Umbilical cord (tissue), 2 donors: ENCODE measurements around the gene MSH6. TPM values are rescaled to one million over a fixed set of nuclear protein-coding genes. Genes with fewer than 3 reads are reported as not detected.
"Not testable (repeated sequence)": the region's sequence is repeated elsewhere in the genome, so short reads cannot be mapped to it uniquely, and the experiment has no call there.

Experiments used
- DNase-seq: peaks from one replicate; pipeline ENCODE4 v3.0.0-alpha.2; 2015; ENCODE audit warnings: low spot score
- total RNA-seq: library from RNA; depleted of rRNA; stranded (reverse); fragments of >200 nt; gene quantifications from one replicate; pipeline ENCODE4 v1.2.3, GENCODE V29; 2014; ENCODE audit warnings: low replicate concordance; ENCODE audit not compliant: insufficient read depth

Gene MSH6
- total RNA-seq, 1 donor from 2014 or later: 38.5 TPM

DNA sequence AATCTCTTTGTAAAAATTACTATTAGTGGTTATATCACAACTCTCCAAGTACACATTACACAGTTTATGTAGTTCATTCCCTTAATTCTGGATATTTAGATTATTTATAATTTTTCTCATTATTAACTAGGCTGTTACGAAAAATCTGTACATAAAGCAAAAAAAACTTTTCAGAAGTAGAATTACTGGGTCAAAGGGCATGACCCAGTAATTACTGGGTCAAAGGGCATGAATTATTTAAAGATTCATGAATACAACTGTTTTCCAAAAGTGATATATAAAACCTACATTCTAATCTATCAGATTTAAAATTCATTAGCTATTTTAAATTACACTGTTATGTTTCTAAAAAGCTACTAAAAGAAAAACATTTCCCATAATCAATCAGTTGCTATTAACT is 55.3 kb downstream of the MSH6 start:
- DNase-seq: no peak

DNA sequence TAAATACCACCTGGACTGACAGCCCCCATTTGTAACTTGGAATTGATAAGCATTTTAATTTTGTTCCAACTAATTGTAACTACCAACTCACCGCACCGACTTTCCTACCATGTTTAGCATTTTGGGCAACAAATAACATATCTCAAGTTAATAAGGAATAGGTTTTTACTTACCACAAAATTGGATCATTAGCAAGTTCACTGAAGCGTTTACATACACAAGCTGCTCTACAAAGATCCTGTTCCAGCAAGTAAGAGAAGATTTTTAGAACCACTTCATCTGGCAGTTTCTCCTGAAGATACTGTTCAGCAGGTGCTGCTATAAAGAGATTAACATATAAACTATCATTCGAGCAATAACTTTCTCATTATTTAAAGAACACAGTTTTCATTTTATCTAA is 55.7 kb downstream of the MSH6 start:
- no peak for DNase-seq

DNA sequence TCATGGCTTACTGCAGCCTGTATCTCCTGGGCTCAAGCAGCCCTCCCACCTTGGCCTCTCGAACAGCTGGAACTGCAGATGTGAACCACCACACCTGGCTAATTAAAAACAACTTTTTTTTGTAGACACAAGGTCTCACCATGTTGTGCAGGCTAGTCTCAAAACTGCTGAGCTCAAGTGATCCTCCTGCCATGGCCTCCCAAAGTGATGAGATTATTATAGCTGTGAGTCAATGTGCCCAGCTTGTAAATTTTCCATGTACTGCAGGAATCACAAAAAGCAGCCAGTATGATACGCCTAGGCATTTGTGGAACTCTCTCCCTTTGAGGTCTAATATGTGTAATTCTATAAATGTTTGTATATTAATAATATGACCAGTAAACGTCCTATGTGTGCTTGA is 59.9 kb downstream of the MSH6 start:
- DNase-seq: no peak

DNA sequence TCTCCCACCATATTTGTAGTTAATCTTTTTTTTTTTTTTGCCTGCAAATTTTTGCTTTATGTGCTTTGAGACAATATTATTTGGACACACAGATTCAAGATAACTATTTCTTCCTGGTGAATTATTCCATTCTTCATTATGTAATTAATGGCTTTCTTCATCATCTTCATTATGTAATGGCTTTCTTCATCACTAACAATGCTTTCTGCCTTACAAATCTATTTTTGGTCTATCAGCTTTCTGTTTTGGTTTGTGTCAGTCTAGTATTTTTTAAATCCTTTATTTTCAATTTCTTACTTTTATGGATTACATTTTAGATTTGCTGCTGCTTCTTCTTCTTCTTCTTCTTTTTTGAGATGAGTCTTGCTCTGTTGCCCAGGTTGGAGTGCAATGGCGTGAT is 60.5 kb downstream of the MSH6 start:
- DNase-seq: no peak

DNA sequence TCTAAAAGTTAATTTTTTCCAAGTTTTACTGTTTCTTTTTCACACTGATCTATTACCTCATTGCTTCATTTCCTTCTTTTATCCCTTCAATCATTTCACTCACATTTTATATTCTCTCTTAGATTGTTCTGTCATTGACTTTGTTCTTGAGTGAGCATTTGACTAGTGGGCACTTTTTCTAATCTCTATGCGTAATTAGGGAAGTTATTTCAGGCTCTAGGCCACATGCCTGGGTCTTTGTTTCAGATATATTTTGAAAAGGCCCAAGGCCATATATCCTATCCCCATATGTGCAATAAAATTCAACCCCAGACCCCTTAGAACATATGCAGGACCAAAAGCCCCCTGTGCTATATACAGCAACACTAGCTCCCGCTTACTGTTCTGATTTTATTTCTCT is 61.2 kb downstream of the MSH6 start:
- DNase-seq: no peak

DNA sequence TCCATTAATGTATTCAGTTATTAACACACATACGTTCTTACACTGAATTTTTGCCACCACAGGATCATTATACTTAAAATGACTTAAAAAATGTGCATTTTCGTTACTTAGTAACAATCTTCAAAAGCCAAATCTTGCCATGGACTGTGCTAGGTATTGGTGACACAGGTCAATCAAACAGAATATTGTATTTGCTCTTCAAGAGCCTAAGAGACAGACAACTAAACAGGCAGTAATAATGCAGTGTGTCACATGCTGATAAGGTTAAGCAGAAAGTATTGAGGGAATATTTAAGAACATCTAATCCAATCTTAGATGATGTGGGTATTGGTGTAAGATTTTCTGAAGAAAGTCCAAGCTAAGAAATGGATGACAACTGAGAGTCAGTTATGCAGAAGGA is 66.4 kb downstream of the MSH6 start:
- DNase-seq: no peak

DNA sequence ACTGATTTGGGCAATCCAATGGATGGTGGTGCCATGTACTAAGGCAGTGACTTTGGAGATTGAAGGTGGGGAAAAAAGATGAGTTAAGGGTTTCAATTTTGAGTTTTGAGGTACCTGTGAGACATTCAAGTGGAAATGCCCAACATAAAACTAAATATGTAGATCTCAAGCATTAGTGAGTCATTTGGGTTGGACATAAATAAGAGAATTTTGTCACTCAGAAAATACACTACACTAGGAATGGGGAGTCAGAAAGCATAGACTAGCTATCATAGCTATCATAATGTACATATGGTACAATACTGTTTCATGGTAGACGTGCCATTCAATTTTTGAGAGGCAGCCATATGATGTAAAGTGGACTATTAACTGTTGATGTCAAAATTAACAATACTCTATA is 67.3 kb downstream of the MSH6 start:
- no peak for DNase-seq

DNA sequence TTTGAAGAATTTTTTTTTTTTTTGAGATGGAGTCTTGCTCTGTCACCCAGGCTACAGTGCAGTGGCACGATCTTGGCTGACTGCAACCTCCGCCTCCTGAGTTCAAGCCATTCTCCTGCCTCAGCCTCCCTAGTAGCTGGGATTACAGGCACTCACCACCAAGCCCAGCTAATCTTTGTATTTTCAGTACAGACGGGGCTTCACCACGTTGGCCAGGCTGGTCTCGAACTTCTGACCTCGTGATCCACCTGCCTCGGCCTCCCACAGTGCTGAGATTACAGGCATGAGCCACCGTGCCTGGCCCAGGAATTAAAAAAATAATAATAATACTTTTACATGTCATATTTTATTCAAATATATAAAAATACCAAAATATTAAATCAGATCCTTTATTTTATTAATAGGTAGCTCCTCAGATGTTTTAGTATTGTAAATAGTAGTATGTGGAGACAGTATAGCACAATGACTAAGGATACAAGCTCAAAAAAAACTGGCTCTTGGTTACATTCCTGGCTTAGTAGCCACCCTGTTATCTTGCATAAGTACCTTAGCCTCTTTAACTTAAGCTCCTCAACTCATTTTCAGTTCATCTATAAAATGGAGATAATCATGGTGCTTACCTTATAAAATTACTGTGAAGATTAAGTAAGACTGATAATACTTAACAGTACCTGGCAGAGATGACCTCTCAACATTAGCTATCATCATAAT is 70.3 kb downstream of the MSH6 start:
- not testable (repeated sequence) for DNase-seq

Other genes starting within 250 kb of the MSH6 start
- gene KCNK12, start 212.2 kb upstream of the MSH6 start, total RNA-seq: 2.4 TPM
- gene FBXO11, start 123.4 kb downstream of the MSH6 start, total RNA-seq: 62.8 TPM